NCI-H2107 (cell line): ENCODE data around the gene WTAP.
A peak's percentile ranks its signal among the peaks of the same experiment; 100 is the strongest.
"Not testable (repeated sequence)": the region's sequence is repeated elsewhere in the genome, so short reads cannot be mapped to it uniquely, and the experiment has no call there.

ENCODE experiments used
- DNase-seq: peaks from one replicate; lab custom pipeline; 2025; lab: John Stamatoyannopoulos, UW

WTAP gene

GRCh38 chr6:159762681-159763293 is 35.5 kb downstream of the WTAP start:
- DNase-seq = no peak

GRCh38 chr6:159766906-159767305 is 39.6 kb downstream of the WTAP start:
- no peak for DNase-seq

- DNase-seq = no peak
Measured at GRCh38 chr6:159769470-159769869, 42.2 kb downstream of the WTAP start.

GRCh38 chr6:159772196-159772595 is 44.9 kb downstream of the WTAP start:
- DNase-seq = no peak

- DNase-seq = no peak
Measured at GRCh38 chr6:159777240-159777904, 50.1 kb downstream of the WTAP start.

- DNase-seq = no peak
Measured at GRCh38 chr6:159778131-159778530, 50.8 kb downstream of the WTAP start.

GRCh38 chr6:159778542-159779103 is 51.3 kb downstream of the WTAP start:
- DNase-seq = no peak

GRCh38 chr6:159788276-159788675 is 61.0 kb downstream of the WTAP start:
- DNase-seq = no peak

- DNase-seq = no peak
Measured at GRCh38 chr6:159788753-159789376, 61.6 kb downstream of the WTAP start.

- peak; percentile 98 for DNase-seq
Measured at GRCh38 chr6:159789377-159790148, 62.3 kb downstream of the WTAP start, which contains the start of gene TCP1. TCP1 (minus strand) TSS chr6:159789602; CDS start chr6:159789468, 134 bp downstream.

- DNase-seq = peak; percentile 89
Measured at GRCh38 chr6:159790149-159790955, 63.0 kb downstream of the WTAP start, which contains the start of gene MRPL18. MRPL18 (plus strand) TSS chr6:159790467; CDS start chr6:159790588, 121 bp downstream.

GRCh38 chr6:159790956-159791598 is 63.8 kb downstream of the WTAP start:
- no peak for DNase-seq

- not testable (repeated sequence) for DNase-seq
Measured at GRCh38 chr6:159794976-159795375, 67.7 kb downstream of the WTAP start.

GRCh38 chr6:159797554-159797953 is 70.2 kb downstream of the WTAP start:
- DNase-seq = no peak

- DNase-seq = no peak
Measured at GRCh38 chr6:159800141-159800865, 73.0 kb downstream of the WTAP start, which contains the start of gene PNLDC1. PNLDC1 (plus strand) TSS chr6:159800276; CDS start chr6:159800308, 32 bp downstream.

GRCh38 chr6:159801935-159802334 is 74.6 kb downstream of the WTAP start:
- DNase-seq = no peak

GRCh38 chr6:159804504-159804903 is 77.2 kb downstream of the WTAP start:
- DNase-seq = no peak

- no peak for DNase-seq
Measured at GRCh38 chr6:159805440-159806020, 78.2 kb downstream of the WTAP start.
